HG03025 (cell line): ENCODE data around the gene SNRPA1.

Source experiments
- ATAC-seq: cut with Tn5 transposase; IDR thresholded peaks from one replicate; pipeline ENCODE4 v1.9.1; 2021; ENCODE audit warnings: mild to moderate bottlenecking, moderate library complexity; ENCODE audit not compliant: unreplicated experiment, low FRiP score

SNRPA1 gene

GRCh38 chr15:101244036-101244781, 50.8 kb downstream of the SNRPA1 start:
- ATAC-seq, result no peak

- ATAC-seq, result no peak
These were observed 51.6 kb downstream of the SNRPA1 start for GRCh38 chr15:101243420-101243819.

DNA sequence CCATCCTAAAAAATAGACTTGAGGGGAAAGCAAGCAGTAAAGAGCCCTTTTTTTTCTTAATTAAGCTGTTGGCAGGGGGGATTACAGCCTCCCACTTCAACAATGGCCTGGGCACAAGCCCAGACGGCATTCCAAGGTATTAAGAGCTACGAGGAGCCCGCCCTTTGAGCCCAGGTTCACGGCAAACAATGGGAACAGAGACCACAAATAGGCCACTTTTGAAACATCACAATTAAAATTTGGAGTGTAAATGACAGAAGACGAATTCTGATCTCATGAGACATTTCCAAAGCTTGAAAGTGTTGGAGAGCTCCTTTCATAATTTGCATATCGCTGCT, 52.1 kb downstream of the SNRPA1 start:
- ATAC-seq, result no peak

GRCh38 chr15:101242160-101242998, 52.7 kb downstream of the SNRPA1 start:
- ATAC-seq, result peak; percentile 79

GRCh38 chr15:101240358-101240757, 54.7 kb downstream of the SNRPA1 start:
- ATAC-seq, result no peak

- ATAC-seq, result no peak
These were observed 55.3 kb downstream of the SNRPA1 start for GRCh38 chr15:101239724-101240136.

DNA sequence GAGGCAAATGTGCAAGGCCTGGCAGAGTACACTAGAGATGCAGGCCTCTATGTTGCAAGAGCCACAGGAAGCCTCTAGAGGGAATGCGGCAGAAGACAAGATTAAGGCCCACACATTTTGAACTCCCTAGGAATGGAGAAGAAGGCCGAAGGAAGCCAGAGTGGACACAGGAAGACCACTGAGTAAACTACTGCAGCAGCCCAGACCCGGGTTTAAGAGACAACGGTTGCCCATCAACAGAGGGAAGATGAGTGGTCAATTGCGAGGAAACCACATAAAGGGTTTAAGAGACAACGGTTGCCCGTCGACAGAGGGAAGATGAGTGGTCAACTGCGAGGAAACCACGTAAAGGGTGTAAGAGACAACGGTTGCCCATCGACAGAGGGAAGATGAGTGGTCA, 57.8 kb downstream of the SNRPA1 start:
- ATAC-seq, result no peak

- no peak for ATAC-seq
These were observed 61.3 kb downstream of the SNRPA1 start for GRCh38 chr15:101233651-101234280.

GRCh38 chr15:101232677-101233076, 62.4 kb downstream of the SNRPA1 start:
- ATAC-seq, result no peak
